Measurements from ENCODE around the gene TSC2.
"Not testable (repeated sequence)": the region's sequence is repeated elsewhere in the genome, so short reads cannot be mapped to it uniquely, and the experiment has no call there.

TSC2 gene

GRCh38 chr16:2030036-2030435 lies 17.7 kb upstream of the TSC2 start:
- no peak for DNase-seq (ENCODE audit: low read depth in 1 of 2, low spot score in 1 of 2)

GRCh38 chr16:2031081-2031577 lies 16.7 kb upstream of the TSC2 start:
- DNase-seq (ENCODE audit: low read depth in 1 of 2, low spot score in 1 of 2): no peak

- no peak for DNase-seq (ENCODE audit: low read depth in 1 of 2, low spot score in 1 of 2)
Observed at GRCh38 chr16:2032285-2033056, 15.3 kb upstream of the TSC2 start.

- no peak for DNase-seq (ENCODE audit: low read depth in 1 of 2, low spot score in 1 of 2)
Observed at GRCh38 chr16:2033057-2033908, 14.5 kb upstream of the TSC2 start.

GRCh38 chr16:2033909-2034695 lies 13.7 kb upstream of the TSC2 start:
- DNase-seq (ENCODE audit: low read depth in 1 of 2, low spot score in 1 of 2): not testable (repeated sequence)

GRCh38 chr16:2034696-2035430 lies 12.9 kb upstream of the TSC2 start:
- no peak for DNase-seq (ENCODE audit: low read depth in 1 of 2, low spot score in 1 of 2)

GRCh38 chr16:2035431-2036199 lies 12.2 kb upstream of the TSC2 start:
- no peak for DNase-seq (ENCODE audit: low read depth in 1 of 2, low spot score in 1 of 2)

- no peak for DNase-seq (ENCODE audit: low read depth in 1 of 2, low spot score in 1 of 2)
Observed at GRCh38 chr16:2036200-2036966, 11.4 kb upstream of the TSC2 start.

- DNase-seq (ENCODE audit: low read depth in 1 of 2, low spot score in 1 of 2): no peak
Observed at GRCh38 chr16:2037115-2037514, 10.7 kb upstream of the TSC2 start.

GRCh38 chr16:2037647-2038381 lies 10.0 kb upstream of the TSC2 start:
- DNase-seq (ENCODE audit: low read depth in 1 of 2, low spot score in 1 of 2): no peak

GRCh38 chr16:2038382-2039231 lies 9.2 kb upstream of the TSC2 start:
- DNase-seq (ENCODE audit: low read depth in 1 of 2, low spot score in 1 of 2): no peak

GRCh38 chr16:2039274-2040031 lies 8.3 kb upstream of the TSC2 start:
- DNase-seq (ENCODE audit: low read depth in 1 of 2, low spot score in 1 of 2): no peak

GRCh38 chr16:2040041-2040786 lies 7.6 kb upstream of the TSC2 start:
- no peak for DNase-seq (ENCODE audit: low read depth in 1 of 2, low spot score in 1 of 2)

GRCh38 chr16:2040787-2041522 lies 6.8 kb upstream of the TSC2 start:
- DNase-seq (ENCODE audit: low read depth in 1 of 2, low spot score in 1 of 2): no peak

- no peak for DNase-seq (ENCODE audit: low read depth in 1 of 2, low spot score in 1 of 2)
Observed at GRCh38 chr16:2042171-2042985, 5.4 kb upstream of the TSC2 start.
